ENCODE results near the gene ALDH18A1. TPM values are rescaled to one million over a fixed set of nuclear protein-coding genes. Genes with fewer than 3 reads are reported as not detected.

ALDH18A1 gene
- total RNA-seq, 1 donor from 2014 or later = 25.3 TPM

- ATAC-seq (no peak), DNase-seq (no peak)
- no peak overlapping the region for H3K4me3 ChIP-seq
- intact Hi-C loops (cut with DNase I) = no loop called here
- no peaks in the 10 kb centered on the region for H3K36me3 ChIP-seq
- H3K9me3 ChIP-seq = no peaks in the 10 kb centered on the region
- H3K27ac ChIP-seq = no peak overlapping the region
- TF ChIP-seq CTCF (IDR thresholded peaks at IDR 0.05) = no peak
- H3K4me1 ChIP-seq = peaks cover 7% of the 10 kb centered on the region
- peaks cover 4% of the 10 kb centered on the region for H3K27me3 ChIP-seq (ENCODE audit: low read depth)
These were observed 84.2 kb downstream of the ALDH18A1 start for GRCh38 chr10:95572131-95572820.

GRCh38 chr10:95571390-95571789 lies 85.1 kb downstream of the ALDH18A1 start:
- Histone ChIP-seq H3K4me3 (no peak overlapping the region), H3K27ac (no peak overlapping the region), H3K27me3 (ENCODE audit: low read depth) (peaks cover 4% of the 10 kb centered on the region), H3K9me3 (no peaks in the 10 kb centered on the region), H3K36me3 (no peaks in the 10 kb centered on the region), H3K4me1 (peaks cover 7% of the 10 kb centered on the region)
- DNase-seq (no peak), ATAC-seq (no peak)
- intact Hi-C loops (cut with DNase I) = no loop called here
- TF ChIP-seq CTCF (IDR thresholded peaks at IDR 0.05) = no peak

- Histone ChIP-seq H3K9me3 (no peaks in the 10 kb centered on the region), H3K27me3 (ENCODE audit: low read depth) (peaks cover under 1% of the 10 kb centered on the region), H3K4me1 (peaks cover 7% of the 10 kb centered on the region), H3K36me3 (no peaks in the 10 kb centered on the region), H3K27ac (no peak overlapping the region), H3K4me3 (no peak overlapping the region)
- TF ChIP-seq CTCF (IDR thresholded peaks at IDR 0.05) = no peak
- intact Hi-C loops (cut with DNase I) = no loop called here
- ATAC-seq (no peak), DNase-seq (no peak)
These were observed 87.1 kb downstream of the ALDH18A1 start for GRCh38 chr10:95569368-95569767.

GRCh38 chr10:95567903-95568630 lies 88.4 kb downstream of the ALDH18A1 start:
- TF ChIP-seq CTCF (IDR thresholded peaks at IDR 0.05) = no peak
- peak; percentile 14 to 21 for ATAC-seq
- no peaks in the 10 kb centered on the region for H3K9me3 ChIP-seq
- intact Hi-C loops (cut with DNase I) = no loop called here
- H3K4me1 ChIP-seq = peaks cover 7% of the 10 kb centered on the region
- no peaks in the 10 kb centered on the region for H3K36me3 ChIP-seq
- H3K27ac ChIP-seq = no peak overlapping the region
- no peaks in the 10 kb centered on the region for H3K27me3 ChIP-seq (ENCODE audit: low read depth)
- DNase-seq = no peak
- no peak overlapping the region for H3K4me3 ChIP-seq

- ATAC-seq (no peak), DNase-seq (no peak)
- Histone ChIP-seq H3K27ac (no peak overlapping the region), H3K36me3 (no peaks in the 10 kb centered on the region), H3K9me3 (no peaks in the 10 kb centered on the region), H3K4me1 (peaks cover 14% of the 10 kb centered on the region), H3K4me3 (no peak overlapping the region), H3K27me3 (ENCODE audit: low read depth) (no peaks in the 10 kb centered on the region)
- intact Hi-C loops (cut with DNase I) = no loop called here
- TF ChIP-seq CTCF (IDR thresholded peaks at IDR 0.05) = no peak
These were observed 90.4 kb downstream of the ALDH18A1 start for GRCh38 chr10:95566136-95566535.

Measured in lower lobe of right lung (tissue), 2 donors.